Breast epithelium (tissue), 3 donors: ENCODE results near the gene C2orf74.

Experiments used
- CTCF ChIP-seq, 3 donors: fragments of 450-650 bp; IDR thresholded peaks; one replicate each; pipeline ENCODE4 v1.5.1; 2016 to 2017; ENCODE audit warnings: antibody characterized with exemption in 3 of 3, mild to moderate bottlenecking in 3 of 3, moderate library complexity in 3 of 3
- POLR2A ChIP-seq: fragments of 450-650 bp; IDR thresholded peaks from one replicate; pipeline ENCODE4 v1.6.1; 2016; ENCODE audit warnings: antibody characterized with exemption, mild to moderate bottlenecking, moderate library complexity

GRCh38 chr2:61176755-61177726 lies 15.1 kb downstream of the C2orf74 start:
- TF ChIP-seq CTCF (IDR thresholded peaks at IDR 0.05) (no peak), POLR2A (peak; percentile 55)
